H1 (cell line): Measurements from ENCODE around the gene ISL2.

Source experiments
- BRCA1 ChIP-seq: IDR thresholded peaks from 2 replicates; pipeline ENCODE4 v1.6.1; 2012; ENCODE audit warnings: low read depth, low read length, improper control_type of control experiment
- CBX8 ChIP-seq: fragments of 300-800, 300-1000 bp; sonication (generic); IDR thresholded peaks from 2 replicates; pipeline ENCODE4 v1.7.1; 2016; ENCODE audit warnings: low read depth, low read length, borderline replicate concordance
- EGR1 ChIP-seq: IDR thresholded peaks from 2 replicates; pipeline ENCODE4 v1.6.1; 2011; ENCODE audit warnings: low read depth, low read length, borderline replicate concordance
- MAFK ChIP-seq: IDR thresholded peaks from 2 replicates; pipeline ENCODE4 v1.6.1; 2012; ENCODE audit warnings: low read depth, mild to moderate bottlenecking, improper control_type of control experiment, low read length
- POLR2A ChIP-seq, 2 experiments: IDR thresholded peaks; 1 replicate in 1 of 2; 2 replicates in 1 of 2; pipeline ENCODE4 v1.6.1; 2011; ENCODE audit warnings: low read depth in 2 of 2, low read length in 2 of 2, mild to moderate bottlenecking in 2 of 2; ENCODE audit errors: control extremely low read depth in 1 of 2
- RAD21 ChIP-seq, 2 experiments: IDR thresholded peaks in 1 of 2; conservative IDR thresholded peaks in 1 of 2; 2 replicates each; pipeline ENCODE4 v1.6.1; 2011; ENCODE audit warnings: low read depth in 2 of 2, low read length in 2 of 2, improper control_type of control experiment in 1 of 2, inconsistent platforms in 1 of 2, mild to moderate bottlenecking in 1 of 2, moderate library complexity in 1 of 2
- RNF2 ChIP-seq: fragments of 200-900, 300-1000 bp; sonication (generic); IDR thresholded peaks from 2 replicates; pipeline ENCODE4 v1.7.1; 2016; ENCODE audit warnings: borderline replicate concordance, low read depth, mild to moderate bottlenecking, antibody characterized with exemption, low read length; ENCODE audit not compliant: poor library complexity, severe bottlenecking; ENCODE audit errors: missing control alignments
- YY1 ChIP-seq: IDR thresholded peaks from 2 replicates; pipeline ENCODE4 v1.6.1; 2011; ENCODE audit warnings: low read depth, mild to moderate bottlenecking, low read length

DNA sequence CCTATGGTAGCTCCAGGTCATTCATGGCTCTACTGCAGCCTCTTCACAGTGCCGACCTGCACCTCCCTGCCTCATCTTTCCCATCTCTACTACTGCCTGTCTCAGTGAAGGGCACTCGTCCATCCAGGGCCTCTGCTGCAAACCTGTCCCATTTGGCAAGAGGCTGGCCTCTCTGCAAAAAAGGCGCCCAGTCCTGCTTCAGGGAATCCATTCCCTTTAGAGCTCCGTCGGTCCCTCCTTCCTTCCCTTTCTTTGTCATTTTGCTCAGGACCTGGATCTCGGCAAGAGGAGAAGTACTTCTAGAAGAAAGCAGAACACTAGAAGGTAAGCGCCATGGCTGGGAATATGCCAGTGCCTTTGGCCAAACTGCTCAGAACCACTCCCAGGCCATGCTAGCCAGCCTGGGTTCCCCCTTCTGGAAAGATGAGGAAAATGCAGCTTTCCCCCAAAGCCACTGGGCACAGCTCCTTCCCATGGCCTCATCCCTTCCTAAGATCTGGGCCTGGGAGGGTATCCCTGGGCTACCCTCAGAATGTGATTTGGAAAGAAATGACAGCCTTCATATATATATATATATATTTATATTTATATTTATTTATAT, 6.4 kb upstream of the ISL2 start:
- no peak for TF ChIP-seq POLR2A (IDR thresholded peaks at IDR 0.05; ENCODE audit: control extremely low read depth in 1 of 2, low read depth in 2 of 2, low read length in 2 of 2)
- TF ChIP-seq YY1 = 0 out of 2 replicates have a peak, but pooled peaks have one; percentile 24
- TF ChIP-seq CBX8 = no peak
- no peak for TF ChIP-seq MAFK
- no peak for TF ChIP-seq EGR1
- no peak for TF ChIP-seq BRCA1
- TF ChIP-seq RAD21 (IDR thresholded peaks at IDR 0.05 in 1 of 2, conservative IDR thresholded peaks at IDR 0.05 in 1 of 2; ENCODE audit: low read depth in 2 of 2, low read length in 2 of 2) = peak; percentile 69 to 76
- TF ChIP-seq RNF2 = no peak
